Kidney glomerular epithelial cell (primary cell): Measurements from ENCODE around the gene CHADL.
A peak's percentile ranks its signal among the peaks of the same experiment; 100 is the strongest.

ENCODE experiments used
- DNase-seq: peaks from one replicate; lab custom pipeline; 2025; lab: John Stamatoyannopoulos, UW

The CHADL gene

GRCh38 chr22:41230401-41230785 lies 10.3 kb downstream of the CHADL start:
- no peak for DNase-seq

GRCh38 chr22:41229730-41230400 lies 10.9 kb downstream of the CHADL start:
- no peak for DNase-seq

GRCh38 chr22:41229215-41229614 lies 11.5 kb downstream of the CHADL start:
- DNase-seq: no peak

DNA sequence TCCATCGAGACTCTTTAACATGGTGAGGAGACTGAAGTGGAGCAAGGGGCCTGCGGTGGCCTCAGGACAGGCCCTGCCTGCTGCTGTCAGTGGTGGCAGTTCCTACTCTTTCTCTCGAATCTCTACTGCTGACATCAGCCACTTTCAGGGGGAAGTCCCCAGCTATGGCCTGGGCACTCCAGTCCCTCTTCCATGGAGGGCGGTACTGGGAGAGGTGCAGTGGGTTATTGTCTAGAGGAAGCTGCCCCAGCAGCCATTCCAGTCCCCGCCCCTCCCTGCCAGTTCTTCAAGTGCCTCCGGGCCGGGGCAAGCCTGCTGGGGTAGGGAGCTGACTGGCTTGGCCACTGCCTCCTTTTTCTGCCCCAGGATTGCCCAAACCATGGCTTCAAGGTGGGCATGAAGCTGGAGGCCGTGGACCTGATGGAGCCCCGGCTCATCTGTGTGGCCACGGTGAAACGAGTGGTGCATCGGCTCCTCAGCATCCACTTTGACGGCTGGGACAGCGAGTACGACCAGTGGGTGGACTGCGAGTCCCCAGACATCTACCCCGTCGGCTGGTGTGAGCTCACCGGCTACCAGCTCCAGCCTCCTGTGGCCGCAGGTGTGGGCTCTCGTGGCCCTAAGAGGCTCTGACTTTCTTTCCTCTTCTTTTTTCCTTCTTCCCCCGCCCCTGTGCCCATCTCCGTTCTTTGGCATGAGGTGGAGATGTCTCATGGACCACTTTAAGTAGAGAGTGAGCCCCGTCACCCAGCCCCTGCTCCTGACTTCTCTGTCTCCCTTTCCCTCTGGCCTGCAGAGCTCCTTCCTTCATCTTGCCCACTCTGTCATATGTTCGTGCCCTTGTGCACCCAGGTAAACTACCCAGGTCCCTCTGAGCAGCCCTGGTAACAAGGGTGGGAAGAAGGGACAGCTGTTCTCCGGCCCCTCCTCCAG lies 13.7 kb downstream of the CHADL start:
- no peak for DNase-seq

DNA sequence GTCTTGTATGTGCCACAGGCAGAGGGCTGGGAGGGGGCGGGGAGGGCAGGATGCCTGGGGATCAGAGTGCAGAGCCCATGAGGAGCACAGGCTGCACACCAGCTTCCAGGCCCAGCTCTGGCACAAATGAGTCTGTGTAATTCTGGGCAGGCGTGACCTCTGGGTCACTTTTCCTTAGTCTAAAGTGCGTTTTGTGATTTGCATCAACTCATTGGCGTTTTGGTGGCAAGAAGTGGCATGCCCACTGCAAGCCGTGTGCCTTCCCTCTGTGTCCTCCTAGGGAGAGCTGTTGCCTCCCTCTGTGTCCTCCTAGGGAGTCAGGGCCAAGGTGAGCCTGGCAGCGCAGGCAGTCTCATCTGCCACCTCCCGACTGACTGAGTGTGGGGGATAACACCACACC lies 17.2 kb downstream of the CHADL start:
- DNase-seq: no peak

DNA sequence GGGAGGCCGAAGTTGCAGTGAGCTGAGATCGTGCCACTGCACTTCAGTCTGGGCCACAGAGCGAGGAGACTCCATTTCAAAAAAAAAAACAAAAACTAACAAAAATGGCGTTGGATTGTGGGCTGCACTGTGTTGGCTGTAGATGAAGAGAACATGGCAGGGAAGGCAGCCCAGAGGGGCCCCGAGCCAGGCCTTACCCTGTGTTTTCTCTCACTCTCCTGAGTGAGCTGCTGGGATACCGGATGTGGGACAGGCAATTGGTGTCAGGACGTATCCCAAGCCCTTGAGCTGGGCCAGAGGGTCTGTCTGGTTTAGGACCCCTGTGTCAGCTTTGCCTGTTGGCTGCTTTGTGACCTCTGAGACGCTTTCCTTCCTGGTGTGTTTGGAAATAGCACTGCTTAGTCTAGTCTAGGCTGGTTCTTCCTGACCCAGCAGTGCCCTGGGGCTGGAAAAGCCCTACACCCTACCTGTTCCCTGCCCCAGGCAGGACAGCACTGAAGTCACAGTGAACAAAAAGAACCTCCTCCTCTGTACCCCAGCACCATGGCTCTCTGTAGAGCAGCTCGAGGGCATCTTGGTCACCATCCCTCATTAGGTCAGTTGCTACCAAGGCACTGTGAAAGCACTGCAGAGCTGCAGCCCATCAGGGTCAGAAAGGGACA lies 17.8 kb downstream of the CHADL start:
- DNase-seq: no peak

GRCh38 chr22:41217553-41218157 lies 23.1 kb downstream of the CHADL start:
- DNase-seq: no peak

DNA sequence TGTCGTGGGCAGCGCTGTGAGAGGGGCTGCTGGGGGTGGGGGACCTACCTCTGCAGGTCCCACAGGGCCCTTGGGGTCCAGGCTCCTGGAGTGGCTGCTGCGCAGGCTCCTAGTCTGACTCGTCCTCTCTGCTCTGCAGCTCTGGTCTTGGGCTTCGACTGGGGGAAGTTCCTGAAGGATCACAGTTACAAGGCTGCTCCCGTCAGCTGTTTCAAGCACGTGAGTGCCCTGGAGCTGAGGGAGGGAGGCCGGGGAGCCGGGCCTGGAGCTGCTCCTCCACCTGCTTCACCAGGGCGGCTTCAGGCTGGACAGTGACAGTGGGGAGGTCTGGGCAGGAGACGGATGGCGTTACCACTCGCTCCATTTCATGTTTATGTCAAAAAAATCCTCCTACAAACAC lies 23.7 kb downstream of the CHADL start:
- no peak for DNase-seq

GRCh38 chr22:41215926-41216325 lies 24.8 kb downstream of the CHADL start:
- DNase-seq: no peak

DNA sequence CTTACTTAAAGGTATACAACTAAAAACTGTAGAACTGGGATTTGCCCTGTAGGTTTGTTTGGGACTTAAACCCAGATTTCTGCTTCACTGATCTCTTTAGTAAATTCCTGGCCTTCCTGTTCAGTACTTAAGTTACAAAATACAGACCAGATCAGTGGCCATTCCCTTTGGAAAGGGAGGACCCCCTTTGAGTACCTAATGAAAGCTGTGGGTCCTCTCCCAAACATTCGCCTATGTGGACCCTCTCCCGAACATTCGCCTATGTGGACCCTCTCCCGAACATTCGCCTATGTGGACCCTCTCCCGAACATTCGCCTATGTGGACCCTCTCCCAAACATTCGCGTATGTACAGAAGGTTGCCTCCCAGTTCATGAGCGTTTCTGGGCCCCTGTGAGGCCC lies 25.3 kb downstream of the CHADL start:
- no peak for DNase-seq

DNA sequence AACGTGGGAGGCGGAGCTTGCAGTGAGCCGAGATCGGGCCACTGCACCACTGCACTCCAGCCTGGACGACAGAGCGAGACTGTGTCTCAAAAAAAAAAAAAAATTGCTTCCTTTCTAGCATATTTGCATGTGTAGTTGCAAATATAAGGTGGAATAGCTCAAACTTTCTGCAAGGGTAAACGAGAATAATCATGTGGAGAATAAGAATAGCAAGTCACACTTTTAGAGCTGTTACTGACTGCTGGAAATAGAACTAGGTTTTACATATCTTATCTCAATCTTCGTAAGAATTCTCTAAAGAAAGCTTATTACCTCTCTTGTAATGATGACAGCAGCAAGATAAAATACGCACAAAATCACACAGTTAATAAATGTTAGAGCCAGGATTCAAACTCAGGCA lies 34.0 kb downstream of the CHADL start:
- DNase-seq: no peak

GRCh38 chr22:41204992-41205900 lies 35.5 kb downstream of the CHADL start, which contains the start of gene L3MBTL2:
Gene L3MBTL2, plus strand, starts transcription at chr22:41205312. Its CDS starts 51 bp downstream, at chr22:41205363.
- peak; percentile 91 for DNase-seq

- no peak for DNase-seq
These were observed 36.7 kb downstream of the CHADL start for GRCh38 chr22:41204066-41204465.

GRCh38 chr22:41203118-41203517 lies 37.6 kb downstream of the CHADL start:
- DNase-seq: no peak

- no peak for DNase-seq
These were observed 39.6 kb downstream of the CHADL start for GRCh38 chr22:41201141-41201540.

DNA sequence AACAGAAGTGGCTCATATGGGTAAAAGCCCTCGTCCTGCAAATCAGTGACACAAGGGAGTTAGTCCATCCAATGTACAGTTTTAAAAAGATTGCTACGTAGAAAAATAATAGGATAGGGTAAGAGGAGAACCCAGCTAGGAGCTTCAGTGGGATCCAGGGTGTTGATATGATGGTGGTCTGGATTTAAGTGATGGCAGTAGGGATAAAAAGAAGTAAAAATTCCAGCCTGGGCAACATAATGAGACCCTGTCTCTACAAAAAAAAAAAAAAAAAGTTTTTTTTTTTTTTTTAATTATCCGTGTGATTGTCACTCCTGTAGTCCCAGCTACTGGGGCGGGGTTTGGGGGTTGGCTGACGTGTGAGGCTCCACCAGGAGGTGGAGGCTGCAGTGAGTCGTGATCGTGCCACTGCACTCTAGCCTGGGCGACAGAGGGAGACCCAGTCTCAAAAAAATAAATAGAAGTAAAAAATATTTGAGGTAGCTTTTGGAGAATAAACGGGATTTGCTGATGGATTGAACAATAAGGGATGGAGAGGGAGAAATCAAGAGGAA lies 42.6 kb downstream of the CHADL start:
- DNase-seq: no peak

- DNase-seq: peak; percentile 45
These were observed 43.4 kb downstream of the CHADL start for GRCh38 chr22:41197038-41197972.

GRCh38 chr22:41193829-41194228 lies 46.9 kb downstream of the CHADL start:
- no peak for DNase-seq

DNA sequence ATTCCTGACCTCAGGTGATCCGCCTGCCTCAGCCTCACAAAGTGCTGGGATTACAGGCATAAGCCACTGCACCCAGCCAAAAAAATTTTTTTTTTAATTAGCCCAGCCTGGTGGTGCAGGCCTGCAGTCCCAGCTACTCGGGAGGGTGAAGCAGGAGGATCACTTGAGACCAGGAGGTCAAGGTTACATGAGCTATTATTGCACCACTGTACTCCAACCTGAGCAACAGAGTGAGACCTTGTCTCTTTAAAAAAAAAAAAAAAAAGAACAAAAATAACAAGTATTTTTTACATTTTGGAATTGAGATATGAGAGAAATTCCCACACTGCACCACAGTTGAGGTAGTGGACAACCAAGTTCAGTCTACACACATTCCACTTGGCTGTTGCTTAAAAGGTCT lies 49.3 kb downstream of the CHADL start:
- DNase-seq: no peak

DNA sequence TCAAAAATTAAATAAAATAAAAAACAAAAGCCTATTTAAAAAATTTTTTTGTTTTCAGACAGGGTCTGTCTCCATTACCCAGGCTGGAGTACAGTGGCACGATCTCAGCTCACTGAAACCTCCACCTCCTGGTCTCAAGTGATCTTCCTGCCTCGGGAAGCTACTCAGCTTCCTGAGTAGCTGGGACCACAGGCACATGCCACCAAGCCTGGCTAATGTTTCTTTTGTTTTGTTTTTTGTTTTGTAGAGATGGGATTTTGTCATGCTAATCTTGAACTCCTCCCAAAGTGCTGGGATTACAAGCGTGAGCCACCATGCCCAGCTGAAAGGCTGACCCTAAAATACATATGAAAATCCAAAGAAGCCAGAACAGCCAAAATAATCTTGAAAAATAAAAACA lies 56.1 kb downstream of the CHADL start:
- no peak for DNase-seq
